HL-60 (cell line): ENCODE results near the gene PIK3R1.
"Not testable (repeated sequence)": the region's sequence is repeated elsewhere in the genome, so short reads cannot be mapped to it uniquely, and the experiment has no call there.

Experiments used
- GABPA ChIP-seq: IDR thresholded peaks from 2 replicates; pipeline ENCODE4 v1.6.1; 2012; ENCODE audit warnings: low read depth
- POLR2AphosphoS5 ChIP-seq: IDR thresholded peaks from 2 replicates; pipeline ENCODE4 v1.6.1; 2012; ENCODE audit warnings: low read depth
- SPI1 ChIP-seq: IDR thresholded peaks from 2 replicates; pipeline ENCODE4 v1.6.1; 2012; ENCODE audit warnings: low read depth, mild to moderate bottlenecking, borderline replicate concordance
- TF ChIP-seq, protein P1 (sequence below): IDR thresholded peaks from one replicate; pipeline ENCODE4 v1.5.1; 2011; ENCODE audit warnings: low read length, control low read depth, inconsistent platforms; ENCODE audit not compliant: insufficient read depth
- TF ChIP-seq, protein P2 (sequence below): IDR thresholded peaks from 2 replicates; pipeline ENCODE4 v1.6.1; 2012; ENCODE audit warnings: low read depth; ENCODE audit not compliant: insufficient replicate concordance

DNA sequence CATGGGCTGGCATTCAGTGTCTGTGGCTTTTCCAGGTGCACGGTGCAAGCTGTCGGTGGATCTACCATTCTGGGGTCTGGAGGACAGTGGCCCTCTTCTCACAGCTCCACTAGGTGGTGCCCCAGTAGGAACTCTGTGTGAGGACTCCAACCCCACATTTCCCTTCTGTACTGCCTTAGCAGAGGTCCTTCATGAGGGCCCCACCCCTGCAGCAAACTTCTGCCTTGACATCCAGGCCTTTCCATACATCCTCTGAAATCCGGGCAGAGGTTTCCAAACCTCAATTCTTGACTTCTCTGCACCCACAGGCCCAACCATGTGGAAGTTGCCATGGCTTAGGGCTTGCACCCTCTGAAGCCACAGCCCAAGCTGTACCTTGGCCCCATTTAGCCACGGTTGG lies 4.9 kb upstream of the PIK3R1 start:
- TF ChIP-seq, protein P1, sequence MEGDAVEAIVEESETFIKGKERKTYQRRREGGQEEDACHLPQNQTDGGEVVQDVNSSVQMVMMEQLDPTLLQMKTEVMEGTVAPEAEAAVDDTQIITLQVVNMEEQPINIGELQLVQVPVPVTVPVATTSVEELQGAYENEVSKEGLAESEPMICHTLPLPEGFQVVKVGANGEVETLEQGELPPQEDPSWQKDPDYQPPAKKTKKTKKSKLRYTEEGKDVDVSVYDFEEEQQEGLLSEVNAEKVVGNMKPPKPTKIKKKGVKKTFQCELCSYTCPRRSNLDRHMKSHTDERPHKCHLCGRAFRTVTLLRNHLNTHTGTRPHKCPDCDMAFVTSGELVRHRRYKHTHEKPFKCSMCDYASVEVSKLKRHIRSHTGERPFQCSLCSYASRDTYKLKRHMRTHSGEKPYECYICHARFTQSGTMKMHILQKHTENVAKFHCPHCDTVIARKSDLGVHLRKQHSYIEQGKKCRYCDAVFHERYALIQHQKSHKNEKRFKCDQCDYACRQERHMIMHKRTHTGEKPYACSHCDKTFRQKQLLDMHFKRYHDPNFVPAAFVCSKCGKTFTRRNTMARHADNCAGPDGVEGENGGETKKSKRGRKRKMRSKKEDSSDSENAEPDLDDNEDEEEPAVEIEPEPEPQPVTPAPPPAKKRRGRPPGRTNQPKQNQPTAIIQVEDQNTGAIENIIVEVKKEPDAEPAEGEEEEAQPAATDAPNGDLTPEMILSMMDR = not testable (repeated sequence)
- TF ChIP-seq, protein P2, sequence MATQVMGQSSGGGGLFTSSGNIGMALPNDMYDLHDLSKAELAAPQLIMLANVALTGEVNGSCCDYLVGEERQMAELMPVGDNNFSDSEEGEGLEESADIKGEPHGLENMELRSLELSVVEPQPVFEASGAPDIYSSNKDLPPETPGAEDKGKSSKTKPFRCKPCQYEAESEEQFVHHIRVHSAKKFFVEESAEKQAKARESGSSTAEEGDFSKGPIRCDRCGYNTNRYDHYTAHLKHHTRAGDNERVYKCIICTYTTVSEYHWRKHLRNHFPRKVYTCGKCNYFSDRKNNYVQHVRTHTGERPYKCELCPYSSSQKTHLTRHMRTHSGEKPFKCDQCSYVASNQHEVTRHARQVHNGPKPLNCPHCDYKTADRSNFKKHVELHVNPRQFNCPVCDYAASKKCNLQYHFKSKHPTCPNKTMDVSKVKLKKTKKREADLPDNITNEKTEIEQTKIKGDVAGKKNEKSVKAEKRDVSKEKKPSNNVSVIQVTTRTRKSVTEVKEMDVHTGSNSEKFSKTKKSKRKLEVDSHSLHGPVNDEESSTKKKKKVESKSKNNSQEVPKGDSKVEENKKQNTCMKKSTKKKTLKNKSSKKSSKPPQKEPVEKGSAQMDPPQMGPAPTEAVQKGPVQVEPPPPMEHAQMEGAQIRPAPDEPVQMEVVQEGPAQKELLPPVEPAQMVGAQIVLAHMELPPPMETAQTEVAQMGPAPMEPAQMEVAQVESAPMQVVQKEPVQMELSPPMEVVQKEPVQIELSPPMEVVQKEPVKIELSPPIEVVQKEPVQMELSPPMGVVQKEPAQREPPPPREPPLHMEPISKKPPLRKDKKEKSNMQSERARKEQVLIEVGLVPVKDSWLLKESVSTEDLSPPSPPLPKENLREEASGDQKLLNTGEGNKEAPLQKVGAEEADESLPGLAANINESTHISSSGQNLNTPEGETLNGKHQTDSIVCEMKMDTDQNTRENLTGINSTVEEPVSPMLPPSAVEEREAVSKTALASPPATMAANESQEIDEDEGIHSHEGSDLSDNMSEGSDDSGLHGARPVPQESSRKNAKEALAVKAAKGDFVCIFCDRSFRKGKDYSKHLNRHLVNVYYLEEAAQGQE = not testable (repeated sequence)
- not testable (repeated sequence) for TF ChIP-seq POLR2AphosphoS5, GABPA, SPI1
